Stimulated activated CD4-positive, alpha-beta T cell treated with anti-CD3 and anti-CD28 coated beads, Interleukin-12 subunit alpha, Interleukin-12 subunit beta, amount 100 ng/mL, for 4 hours (primary cell): ENCODE data around the gene WIPF2.
"Not testable (repeated sequence)": the region's sequence is repeated elsewhere in the genome, so short reads cannot be mapped to it uniquely, and the experiment has no call there.

ENCODE experiments used
- DNase-seq: peaks from one replicate; pipeline ENCODE4 v3.0.0-alpha.2; 2020

WIPF2 gene

GRCh38 chr17:40303009-40303657 lies 84.0 kb downstream of the WIPF2 start:
- DNase-seq = no peak

- no peak for DNase-seq
These were observed 84.8 kb downstream of the WIPF2 start for GRCh38 chr17:40303708-40304551.

- not testable (repeated sequence) for DNase-seq
These were observed 85.4 kb downstream of the WIPF2 start for GRCh38 chr17:40304552-40304863.

GRCh38 chr17:40304866-40305265 lies 85.8 kb downstream of the WIPF2 start:
- not testable (repeated sequence) for DNase-seq

GRCh38 chr17:40306395-40306794 lies 87.3 kb downstream of the WIPF2 start:
- DNase-seq = no peak

- DNase-seq = no peak
These were observed 88.1 kb downstream of the WIPF2 start for GRCh38 chr17:40307001-40307730.

- DNase-seq = no peak
These were observed 88.7 kb downstream of the WIPF2 start for GRCh38 chr17:40307740-40308239.

- no peak for DNase-seq
These were observed 90.2 kb downstream of the WIPF2 start, which contains the start of gene RARA for GRCh38 chr17:40309031-40309948. TSS of gene RARA (plus strand) at chr17:40309180. CDS start at chr17:40331219, 22,039 bp downstream.

GRCh38 chr17:40309949-40310510 lies 90.9 kb downstream of the WIPF2 start:
- no peak for DNase-seq

GRCh38 chr17:40310882-40311391 lies 91.8 kb downstream of the WIPF2 start:
- DNase-seq = no peak

GRCh38 chr17:40311575-40311974 lies 92.5 kb downstream of the WIPF2 start:
- DNase-seq = no peak

- DNase-seq = no peak
These were observed 93.1 kb downstream of the WIPF2 start for GRCh38 chr17:40312131-40312731.

GRCh38 chr17:40312893-40313667 lies 94.0 kb downstream of the WIPF2 start:
- DNase-seq = no peak

- DNase-seq = no peak
These were observed 94.8 kb downstream of the WIPF2 start for GRCh38 chr17:40313668-40314583.

- DNase-seq = peak; percentile 84
These were observed 95.5 kb downstream of the WIPF2 start for GRCh38 chr17:40314584-40314956.

- DNase-seq = no peak
These were observed 96.1 kb downstream of the WIPF2 start for GRCh38 chr17:40315206-40315605.

GRCh38 chr17:40315678-40316570 lies 96.8 kb downstream of the WIPF2 start:
- no peak for DNase-seq
